GM10248 (cell line): ENCODE data around the gene SMIM23.

Experiments used
- CTCF ChIA-PET: fragments of 300-600 bp; sonication (Branson Sonifier 250); formaldehyde crosslinking; extraction: SDS; loops from one replicate; lab custom pipeline; 2021; ENCODE audit warnings: antibody characterized with exemption; lab: Yijun Ruan, JAX
- POLR2A ChIA-PET: fragments of 350-650 bp; sonication (Branson Sonifier 250); formaldehyde crosslinking; extraction: SDS; loops from one replicate; lab custom pipeline; 2020; ENCODE audit warnings: antibody characterized with exemption; lab: Yijun Ruan, JAX
- DNase-seq: peaks from one replicate; pipeline ENCODE4 v3.0.0; 2012; ENCODE audit errors: extremely low spot score
- CTCF ChIP-seq: IDR thresholded peaks from 2 replicates; pipeline ENCODE4 v1.5.1; 2012; ENCODE audit warnings: mild to moderate bottlenecking, low read depth; ENCODE audit errors: extremely low read depth, missing control alignments, control extremely low read depth

Gene SMIM23

GRCh38 chr5:171826132-171826531, 40.5 kb downstream of the SMIM23 start:
- CTCF ChIA-PET, result no interaction called here
- no peak for TF ChIP-seq CTCF
- POLR2A ChIA-PET, result no interaction called here
- DNase-seq, result no peak

DNA sequence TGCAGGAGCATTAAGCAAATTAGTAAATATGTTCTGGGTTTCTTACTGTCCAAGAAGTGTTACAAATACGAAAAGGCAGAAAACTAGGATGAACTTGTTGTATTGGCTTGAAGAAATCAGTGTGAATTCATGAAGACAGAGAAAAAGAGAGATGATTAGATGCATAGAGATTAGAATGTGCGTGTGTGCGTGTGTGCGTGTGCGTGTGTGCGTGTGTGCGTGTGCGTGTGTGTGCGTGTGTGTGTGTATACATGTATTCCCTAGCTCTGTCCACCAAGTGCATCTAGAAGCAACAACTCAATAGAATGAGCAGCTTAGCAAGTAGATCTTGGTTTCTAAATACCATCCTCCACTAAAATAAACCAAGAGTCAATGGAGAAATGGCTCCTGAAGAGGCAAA, 41.5 kb downstream of the SMIM23 start:
- no peak for DNase-seq
- ChIA-PET CTCF (no interaction called here), POLR2A (no interaction called here)
- no peak for TF ChIP-seq CTCF

DNA sequence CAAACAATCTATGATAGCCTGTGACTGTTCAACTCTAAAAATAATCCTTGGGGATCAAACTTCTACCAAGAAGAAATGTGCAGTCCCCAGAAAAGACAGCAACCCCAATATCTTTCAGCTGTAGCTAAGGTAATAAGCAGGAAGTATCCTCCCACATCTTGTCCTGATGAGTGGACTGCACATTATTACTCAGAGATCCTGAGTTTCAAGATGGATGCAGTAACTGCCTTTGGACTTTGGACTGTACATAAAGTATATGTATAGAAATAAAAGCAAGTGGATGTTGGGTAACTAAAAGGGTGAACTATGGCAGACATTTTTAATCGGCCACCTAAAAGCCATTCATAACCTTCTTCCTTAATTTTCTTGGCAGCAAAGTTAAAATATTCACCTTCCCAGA, 45.1 kb downstream of the SMIM23 start:
- TF ChIP-seq CTCF, result no peak
- POLR2A ChIA-PET, result no interaction called here
- CTCF ChIA-PET, result no interaction called here
- no peak for DNase-seq

DNA sequence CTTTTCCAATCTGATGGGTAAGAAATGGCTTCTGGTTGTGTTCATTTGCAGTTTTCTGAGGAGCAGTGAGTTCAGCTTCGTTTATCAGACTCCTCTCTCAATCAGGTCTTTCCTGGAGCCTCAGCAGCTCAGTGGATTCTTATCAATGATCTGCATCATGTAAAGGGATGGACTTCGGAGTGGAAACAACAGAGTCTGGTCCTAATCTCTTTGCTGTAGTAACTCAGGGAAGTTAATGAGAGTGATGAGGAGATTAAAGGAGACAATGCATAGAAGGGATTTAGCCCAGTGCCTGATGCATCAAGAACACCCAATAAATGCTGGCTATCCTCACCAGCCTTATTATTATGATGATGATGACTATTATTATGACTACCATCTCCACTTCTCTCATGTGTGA, 47.2 kb downstream of the SMIM23 start:
- ChIA-PET CTCF (interaction anchor here (1.5 to 1.9 kb wide), 4 partner anchors 8 to 74 kb away, joined by 3 to 5 read pairs (median 4); no protein-coding TSS in a partner anchor), POLR2A (no interaction called here)
- DNase-seq, result no peak
- TF ChIP-seq CTCF, result no peak

DNA sequence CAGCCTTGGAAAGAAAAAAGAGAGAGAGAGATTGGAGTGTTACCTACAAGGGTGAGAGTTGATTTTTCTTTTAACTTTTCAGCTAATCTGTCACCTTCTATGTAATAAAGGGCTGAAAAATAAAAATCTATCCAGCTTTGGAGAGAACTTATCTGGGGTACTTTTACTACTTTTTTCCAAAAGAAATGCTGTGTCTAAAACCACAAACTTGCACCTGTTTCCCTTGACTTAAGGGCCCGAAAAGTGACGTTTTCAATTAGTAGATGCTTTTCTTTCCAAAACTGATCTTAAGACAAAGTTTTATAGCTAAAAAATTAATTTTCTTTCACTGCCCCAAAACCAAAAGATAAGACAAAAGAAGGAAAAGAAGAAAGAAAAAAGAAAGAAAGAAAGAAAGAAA, 48.8 kb downstream of the SMIM23 start:
- POLR2A ChIA-PET, result no interaction called here
- DNase-seq, result no peak
- TF ChIP-seq CTCF, result no peak
- CTCF ChIA-PET, result interaction anchor here (1.9 kb wide), 1 partner anchor 72 kb away, joined by 4 read pairs; no protein-coding TSS in a partner anchor

DNA sequence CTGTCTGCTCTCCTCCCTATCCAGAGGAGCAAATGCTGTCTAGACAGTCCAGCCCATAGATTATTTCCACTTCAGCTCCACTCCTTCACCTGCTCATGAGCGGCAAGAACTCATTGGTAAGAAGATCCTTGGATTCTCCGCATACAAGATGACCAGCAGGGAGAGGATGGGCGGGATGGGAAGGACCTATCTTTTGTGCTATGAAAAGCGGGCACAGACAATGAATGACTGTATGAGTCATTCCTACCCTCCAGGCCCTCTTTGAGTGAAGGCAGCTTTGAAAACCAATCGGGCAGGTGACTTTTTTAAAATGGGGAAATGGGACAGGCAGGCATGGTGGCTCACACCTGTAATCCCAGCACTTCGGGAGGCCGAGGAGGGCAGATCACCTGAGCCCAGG, 49.4 kb downstream of the SMIM23 start:
- ChIA-PET POLR2A (no interaction called here), CTCF (no interaction called here)
- DNase-seq, result no peak
- TF ChIP-seq CTCF, result no peak

DNA sequence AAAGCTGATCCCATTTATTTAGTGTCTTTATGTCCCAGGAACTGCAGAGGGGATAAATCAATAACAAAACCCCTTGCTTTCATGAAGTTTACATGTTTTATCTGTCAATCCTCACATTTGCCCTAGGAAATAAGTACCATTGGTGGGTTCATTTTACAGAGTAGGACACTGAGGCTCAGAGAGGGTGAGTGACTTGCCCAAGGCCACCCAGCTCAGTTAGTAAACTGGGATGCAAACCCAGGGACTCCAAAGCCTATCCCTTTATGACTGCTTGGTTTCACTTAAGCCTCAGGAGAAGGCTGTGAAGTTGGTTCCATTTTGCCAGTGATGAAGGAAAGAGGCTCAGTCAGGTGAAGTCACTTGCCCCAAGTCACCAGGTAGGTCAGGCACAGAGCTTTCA, 51.9 kb downstream of the SMIM23 start:
- CTCF ChIA-PET, result interaction anchor here (0.5 to 1.2 kb wide), 2 partner anchors 11 to 776 kb away, joined by 3 read pairs; no protein-coding TSS in a partner anchor
- no peak for TF ChIP-seq CTCF
- DNase-seq, result no peak
- POLR2A ChIA-PET, result no interaction called here
